ENCODE measurements around the gene SEMA3E.
A peak's percentile ranks its signal among the peaks of the same experiment; 100 is the strongest.

SEMA3E gene

DNA sequence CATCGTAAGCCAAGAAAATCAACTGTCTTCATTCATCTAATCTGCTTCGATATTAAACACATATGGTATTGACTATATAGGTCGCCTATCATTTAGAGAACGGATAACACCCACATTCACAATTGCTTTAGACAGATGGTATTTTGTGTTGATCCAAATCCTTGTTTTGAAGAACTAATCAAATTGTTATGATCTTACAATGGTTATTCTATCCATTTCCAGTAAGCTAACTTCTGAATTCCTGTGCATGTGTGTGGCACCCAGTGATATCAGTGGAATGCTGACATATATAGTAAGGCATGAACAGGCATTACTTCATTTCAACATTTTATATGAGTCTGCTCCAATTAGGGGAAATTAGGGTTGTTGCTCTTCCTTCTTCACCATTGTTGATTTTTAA is 98.8 kb downstream of the SEMA3E start:
- Histone ChIP-seq H3K4me2 (ENCODE audit: low read length) (no peak overlapping the region), H3K27ac (ENCODE audit: low read depth, low read length, poor library complexity, severe bottlenecking) (no peak overlapping the region), H3F3A (ENCODE audit: insufficient read depth, low read length) (no peaks in the 10 kb centered on the region), H3K4me3 (ENCODE audit: low read depth, low read length, poor library complexity, severe bottlenecking) (no peak overlapping the region), H2AFZ (ENCODE audit: low read length) (no peak overlapping the region), H4K20me1 (ENCODE audit: insufficient read depth, low read length) (no peaks in the 10 kb centered on the region), H3K9me2 (ENCODE audit: low read depth, low read length) (no peaks in the 10 kb centered on the region), H3K27me3 (ENCODE audit: insufficient read depth, low read length) (no peaks in the 10 kb centered on the region), H3K9me3 (ENCODE audit: low read length) (no peaks in the 10 kb centered on the region), H3K36me3 (ENCODE audit: insufficient read depth, low read length) (no peaks in the 10 kb centered on the region), H3K9ac (ENCODE audit: low read length) (no peak overlapping the region), H3K4me1 (ENCODE audit: insufficient read depth, low read length, severe bottlenecking) (peaks cover 22% of the 10 kb centered on the region), H3K79me2 (ENCODE audit: insufficient read depth, low read length) (no peaks in the 10 kb centered on the region)
- no peak for TF ChIP-seq EZH2 (IDR thresholded peaks at IDR 0.05; ENCODE audit: borderline replicate concordance, low read length)
- TF ChIP-seq, protein P1, sequence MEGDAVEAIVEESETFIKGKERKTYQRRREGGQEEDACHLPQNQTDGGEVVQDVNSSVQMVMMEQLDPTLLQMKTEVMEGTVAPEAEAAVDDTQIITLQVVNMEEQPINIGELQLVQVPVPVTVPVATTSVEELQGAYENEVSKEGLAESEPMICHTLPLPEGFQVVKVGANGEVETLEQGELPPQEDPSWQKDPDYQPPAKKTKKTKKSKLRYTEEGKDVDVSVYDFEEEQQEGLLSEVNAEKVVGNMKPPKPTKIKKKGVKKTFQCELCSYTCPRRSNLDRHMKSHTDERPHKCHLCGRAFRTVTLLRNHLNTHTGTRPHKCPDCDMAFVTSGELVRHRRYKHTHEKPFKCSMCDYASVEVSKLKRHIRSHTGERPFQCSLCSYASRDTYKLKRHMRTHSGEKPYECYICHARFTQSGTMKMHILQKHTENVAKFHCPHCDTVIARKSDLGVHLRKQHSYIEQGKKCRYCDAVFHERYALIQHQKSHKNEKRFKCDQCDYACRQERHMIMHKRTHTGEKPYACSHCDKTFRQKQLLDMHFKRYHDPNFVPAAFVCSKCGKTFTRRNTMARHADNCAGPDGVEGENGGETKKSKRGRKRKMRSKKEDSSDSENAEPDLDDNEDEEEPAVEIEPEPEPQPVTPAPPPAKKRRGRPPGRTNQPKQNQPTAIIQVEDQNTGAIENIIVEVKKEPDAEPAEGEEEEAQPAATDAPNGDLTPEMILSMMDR (IDR thresholded peaks at IDR 0.05; ENCODE audit: low read length), result no peak

DNA sequence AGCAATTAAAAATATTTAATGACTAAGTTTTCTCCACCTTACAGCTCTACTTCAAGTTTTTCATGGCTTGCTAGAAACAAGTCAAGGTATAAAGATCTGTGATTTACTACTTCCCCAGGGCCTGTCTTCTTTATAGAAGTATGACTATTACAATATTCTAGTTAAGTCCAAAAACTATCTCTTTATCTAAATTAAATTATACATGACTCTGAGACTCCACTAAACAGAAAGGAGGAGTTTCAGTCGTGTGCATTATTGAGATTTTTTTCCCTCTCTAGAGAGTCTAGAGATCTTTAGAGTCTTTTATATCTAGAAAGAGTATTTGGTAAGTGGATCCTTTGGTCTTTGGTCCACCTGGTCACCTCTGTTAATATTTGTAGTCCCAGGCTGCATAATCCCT is 100.7 kb downstream of the SEMA3E start:
- H3K27ac ChIP-seq (ENCODE audit: low read depth, low read length, poor library complexity, severe bottlenecking), result peak overlapping the region; percentile 81
- no peaks in the 10 kb centered on the region for H3F3A ChIP-seq (ENCODE audit: insufficient read depth, low read length)
- H3K79me2 ChIP-seq (ENCODE audit: insufficient read depth, low read length), result no peaks in the 10 kb centered on the region
- H3K9me3 ChIP-seq (ENCODE audit: low read length), result no peaks in the 10 kb centered on the region
- TF ChIP-seq EZH2 (IDR thresholded peaks at IDR 0.05; ENCODE audit: borderline replicate concordance, low read length), result no peak
- TF ChIP-seq, protein P1 (IDR thresholded peaks at IDR 0.05; ENCODE audit: low read length), result no peak
- peak overlapping the region; percentile 27 for H3K4me2 ChIP-seq (ENCODE audit: low read length)
- 0 out of 2 replicates have a peak overlapping the region, but pooled peaks have one; percentile 26 for H2AFZ ChIP-seq (ENCODE audit: low read length)
- peaks cover 22% of the 10 kb centered on the region for H3K4me1 ChIP-seq (ENCODE audit: insufficient read depth, low read length, severe bottlenecking)
- no peak overlapping the region; the same call in 1 of the 2 replicates for H3K9ac ChIP-seq (ENCODE audit: low read length)
- no peak overlapping the region for H3K4me3 ChIP-seq (ENCODE audit: low read depth, low read length, poor library complexity, severe bottlenecking)
- no peaks in the 10 kb centered on the region for H3K27me3 ChIP-seq (ENCODE audit: insufficient read depth, low read length)
- no peaks in the 10 kb centered on the region for H3K36me3 ChIP-seq (ENCODE audit: insufficient read depth, low read length)
- no peaks in the 10 kb centered on the region for H4K20me1 ChIP-seq (ENCODE audit: insufficient read depth, low read length)
- no peaks in the 10 kb centered on the region for H3K9me2 ChIP-seq (ENCODE audit: low read depth, low read length)

DNA sequence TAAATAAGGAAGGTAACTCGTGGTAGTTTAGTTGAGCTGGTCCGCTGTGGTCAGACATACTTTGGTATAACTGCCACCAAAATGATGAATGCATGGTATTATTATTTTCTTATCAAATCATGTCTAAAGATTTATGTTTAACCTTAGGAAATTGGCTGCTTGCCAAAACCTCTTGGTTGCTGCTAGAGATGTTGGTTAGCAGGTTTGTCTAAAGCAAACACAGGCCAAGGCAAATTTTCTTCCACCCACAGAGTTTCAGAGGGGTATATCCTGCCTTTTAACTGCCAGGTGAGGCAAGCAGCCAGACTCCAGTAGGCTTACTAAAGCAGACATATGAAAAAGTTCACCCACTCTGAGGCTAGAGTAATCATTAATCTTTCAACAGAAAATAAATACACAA is 101.4 kb downstream of the SEMA3E start:
- H2AFZ ChIP-seq (ENCODE audit: low read length), result peak overlapping the region; percentile 13; the same call in 1 of the 2 replicates
- peak overlapping the region; percentile 27 for H3K4me2 ChIP-seq (ENCODE audit: low read length)
- H3K4me3 ChIP-seq (ENCODE audit: low read depth, low read length, poor library complexity, severe bottlenecking), result no peak overlapping the region
- H3K9me2 ChIP-seq (ENCODE audit: low read depth, low read length), result no peaks in the 10 kb centered on the region
- H3K27ac ChIP-seq (ENCODE audit: low read depth, low read length, poor library complexity, severe bottlenecking), result peak overlapping the region; percentile 81
- no peaks in the 10 kb centered on the region for H3F3A ChIP-seq (ENCODE audit: insufficient read depth, low read length)
- no peak overlapping the region for H3K9ac ChIP-seq (ENCODE audit: low read length)
- H4K20me1 ChIP-seq (ENCODE audit: insufficient read depth, low read length), result no peaks in the 10 kb centered on the region
- no peaks in the 10 kb centered on the region for H3K79me2 ChIP-seq (ENCODE audit: insufficient read depth, low read length)
- H3K4me1 ChIP-seq (ENCODE audit: insufficient read depth, low read length, severe bottlenecking), result peaks cover 22% of the 10 kb centered on the region
- H3K27me3 ChIP-seq (ENCODE audit: insufficient read depth, low read length), result no peaks in the 10 kb centered on the region
- TF ChIP-seq EZH2 (IDR thresholded peaks at IDR 0.05; ENCODE audit: borderline replicate concordance, low read length), result no peak
- TF ChIP-seq, protein P1 (IDR thresholded peaks at IDR 0.05; ENCODE audit: low read length), result no peak
- H3K36me3 ChIP-seq (ENCODE audit: insufficient read depth, low read length), result no peaks in the 10 kb centered on the region
- H3K9me3 ChIP-seq (ENCODE audit: low read length), result no peaks in the 10 kb centered on the region

Measured in OCI-LY1 (cell line).